Glomerular endothelial cell (primary cell): Measurements from ENCODE around the gene FAAP20. TPM values are rescaled to one million over a fixed set of nuclear protein-coding genes. Genes with fewer than 3 reads are reported as not detected.
"Not testable (repeated sequence)": the region's sequence is repeated elsewhere in the genome, so short reads cannot be mapped to it uniquely, and the experiment has no call there.

Source experiments
- DNase-seq: peaks from one replicate; pipeline ENCODE4 v3.0.0-alpha.2; 2011; ENCODE audit warnings: low read depth, low spot score; ENCODE audit errors: extremely low read depth
- total RNA-seq: library from RNA; depleted of rRNA; stranded (reverse); fragments of >200 nt; gene quantifications from 2 replicates; pipeline ENCODE4 v1.2.3, GENCODE V29; 2015

Gene FAAP20
- total RNA-seq, 1 donor from 2014 or later = 56.9 TPM

- DNase-seq = no peak
Measured at GRCh38 chr1:2163205-2163604, 31.4 kb downstream of the FAAP20 start.

- DNase-seq = no peak
Measured at GRCh38 chr1:2160451-2161300, 33.9 kb downstream of the FAAP20 start.

GRCh38 chr1:2159124-2159523 lies 35.4 kb downstream of the FAAP20 start:
- no peak for DNase-seq

GRCh38 chr1:2158272-2158671 lies 36.3 kb downstream of the FAAP20 start:
- no peak for DNase-seq

GRCh38 chr1:2157856-2158255 lies 36.7 kb downstream of the FAAP20 start:
- DNase-seq = no peak

- DNase-seq = no peak
Measured at GRCh38 chr1:2156866-2157265, 37.7 kb downstream of the FAAP20 start.

- DNase-seq = no peak
Measured at GRCh38 chr1:2155788-2156187, 38.8 kb downstream of the FAAP20 start.

- no peak for DNase-seq
Measured at GRCh38 chr1:2155147-2155598, 39.4 kb downstream of the FAAP20 start.

- no peak for DNase-seq
Measured at GRCh38 chr1:2154022-2154421, 40.5 kb downstream of the FAAP20 start.

GRCh38 chr1:2152954-2153353 lies 41.6 kb downstream of the FAAP20 start:
- DNase-seq = no peak

GRCh38 chr1:2151911-2152310 lies 42.7 kb downstream of the FAAP20 start:
- DNase-seq = no peak

GRCh38 chr1:2151252-2151651 lies 43.3 kb downstream of the FAAP20 start:
- DNase-seq = no peak

GRCh38 chr1:2150801-2151200 lies 43.8 kb downstream of the FAAP20 start:
- no peak for DNase-seq

- DNase-seq = peak; percentile 42
Measured at GRCh38 chr1:2148691-2149090, 45.9 kb downstream of the FAAP20 start.

GRCh38 chr1:2147869-2148268 lies 46.7 kb downstream of the FAAP20 start:
- DNase-seq = not testable (repeated sequence)

GRCh38 chr1:2146836-2147517 lies 47.6 kb downstream of the FAAP20 start:
- DNase-seq = no peak

- no peak for DNase-seq
Measured at GRCh38 chr1:2145946-2146835, 48.4 kb downstream of the FAAP20 start.

- DNase-seq = no peak
Measured at GRCh38 chr1:2144501-2145090, 50.0 kb downstream of the FAAP20 start.

- no peak for DNase-seq
Measured at GRCh38 chr1:2143814-2144500, 50.6 kb downstream of the FAAP20 start.

GRCh38 chr1:2141025-2141424 lies 53.5 kb downstream of the FAAP20 start:
- no peak for DNase-seq
